GM18505 (cell line): ENCODE results near the gene SLC31A1.

Experiments used
- ATAC-seq: cut with Tn5 transposase; IDR thresholded peaks from one replicate; pipeline ENCODE4 v1.9.1; 2021; ENCODE audit not compliant: unreplicated experiment
- POLR2A ChIP-seq: IDR thresholded peaks from 4 replicates; pipeline ENCODE4 v1.6.1; 2011; ENCODE audit warnings: borderline replicate concordance; ENCODE audit not compliant: insufficient read depth, insufficient read length; ENCODE audit errors: extremely low read depth

SLC31A1 gene

GRCh38 chr9:113296796-113297558, 75.6 kb downstream of the SLC31A1 start:
- no peak for ATAC-seq
- TF ChIP-seq POLR2A = no peak

DNA sequence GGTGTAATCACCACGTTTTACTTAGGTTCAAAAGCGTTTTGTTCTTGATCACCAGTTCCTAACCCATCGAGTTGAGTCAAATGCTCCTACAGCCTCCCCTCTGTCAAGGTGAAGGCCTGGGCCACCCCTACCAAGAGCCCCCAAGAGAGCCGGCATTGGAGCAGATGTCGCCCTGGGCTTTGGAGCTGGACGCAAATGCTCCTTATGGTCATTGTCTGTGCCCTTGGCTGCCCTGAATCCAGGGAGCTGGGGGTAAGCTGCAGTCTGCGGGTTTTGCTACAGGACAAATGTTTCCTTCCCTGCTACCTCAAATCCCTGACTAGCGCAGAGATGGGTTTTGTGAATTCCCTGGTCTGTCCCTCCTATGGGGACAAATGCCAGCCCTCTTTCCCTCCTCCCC, 77.0 kb downstream of the SLC31A1 start:
- no peak for ATAC-seq
- TF ChIP-seq POLR2A = no peak

DNA sequence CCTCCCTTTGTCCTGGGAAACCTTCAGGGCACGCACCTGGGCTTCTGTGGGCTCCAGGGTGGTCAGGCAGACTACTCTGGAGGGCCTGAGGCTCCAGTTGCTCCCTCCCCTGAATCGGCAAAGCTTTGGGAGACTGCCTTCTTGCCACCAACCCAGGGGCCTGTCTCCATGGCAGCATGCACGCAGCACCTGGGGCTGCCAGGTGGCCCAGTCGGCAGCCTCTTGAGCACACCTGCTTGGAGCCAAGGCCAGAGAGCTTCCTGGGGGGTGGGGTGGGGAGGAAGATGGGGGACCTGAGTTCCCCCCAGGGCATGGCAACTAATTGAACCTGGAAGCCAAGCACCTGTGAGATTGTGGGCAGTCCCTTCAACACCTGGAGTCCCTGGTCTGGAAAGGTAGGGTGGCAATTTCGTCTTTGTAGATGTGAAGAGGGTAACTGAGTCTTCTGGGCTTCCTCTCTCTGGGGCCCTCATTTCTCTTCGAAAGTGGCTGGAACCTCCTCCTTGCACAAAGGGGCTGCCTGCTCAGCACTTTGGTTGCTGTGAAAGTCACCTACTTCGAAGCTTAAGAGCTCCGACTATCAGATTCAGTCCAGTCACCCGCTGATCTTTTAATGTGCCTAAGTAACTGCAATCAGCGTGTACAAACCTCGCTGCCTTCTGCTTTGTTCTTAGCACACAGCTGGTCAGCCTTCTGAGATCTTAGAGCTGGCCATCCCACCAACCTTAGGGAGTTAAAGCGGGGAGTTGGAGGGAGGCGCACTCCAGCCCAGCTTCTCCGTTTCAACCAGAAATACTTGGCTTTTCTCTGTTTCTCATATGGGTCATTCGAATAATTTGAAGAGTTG, 77.8 kb downstream of the SLC31A1 start:
- TF ChIP-seq POLR2A = no peak
- no peak for ATAC-seq

- no peak for ATAC-seq
- TF ChIP-seq POLR2A = no peak
These were observed 78.5 kb downstream of the SLC31A1 start for GRCh38 chr9:113299800-113300292.

DNA sequence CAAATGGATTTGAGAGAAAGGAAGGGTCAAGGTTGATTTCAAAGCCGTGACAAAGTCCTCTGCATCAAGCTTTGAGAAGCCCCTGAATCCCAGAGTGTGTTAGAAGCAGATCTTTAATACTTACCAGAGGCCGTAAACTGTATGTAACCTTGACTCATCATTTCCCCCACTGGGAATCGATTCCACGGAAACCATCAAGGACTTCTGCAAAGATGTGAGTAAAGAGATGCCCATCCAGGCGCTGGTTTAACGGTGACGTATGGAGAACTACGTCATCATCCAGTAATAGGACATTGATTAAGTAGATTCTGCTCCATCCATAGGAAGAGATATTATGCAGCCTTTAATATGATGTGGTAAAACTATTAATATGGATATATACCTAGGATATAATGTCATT, 80.2 kb downstream of the SLC31A1 start:
- no peak for TF ChIP-seq POLR2A
- ATAC-seq = no peak

DNA sequence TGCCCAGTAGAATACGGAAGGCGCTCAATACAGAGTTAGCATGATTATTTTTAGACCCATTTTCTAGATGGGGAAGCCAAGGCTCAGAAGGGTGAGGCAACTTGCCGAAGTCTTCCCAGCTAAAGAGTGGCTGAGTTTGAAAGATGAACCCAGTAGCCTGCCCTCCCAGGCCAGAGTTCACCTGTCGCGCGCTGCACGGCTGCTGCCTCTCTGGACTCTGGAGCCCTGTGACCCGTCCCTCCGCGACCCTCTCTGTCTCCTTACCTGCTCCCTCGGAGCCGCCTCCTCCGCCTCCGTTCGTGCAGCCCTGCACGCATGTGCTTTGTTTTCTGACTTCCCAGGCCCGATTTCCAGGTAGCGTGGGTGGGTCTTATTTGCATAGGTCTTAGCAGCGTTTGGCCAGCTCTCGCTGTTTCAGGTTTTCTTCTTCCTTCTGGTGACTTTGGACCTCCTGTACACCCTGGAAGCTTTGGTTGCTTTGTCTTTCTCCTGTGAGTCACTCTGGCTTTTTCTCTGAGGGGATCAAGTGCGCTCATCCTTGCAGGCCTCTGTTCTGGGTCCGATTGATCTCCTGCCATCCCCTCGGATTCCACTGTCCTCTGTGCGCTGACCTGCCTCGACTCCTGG, 81.6 kb downstream of the SLC31A1 start, which contains the start of gene RNF183:
RNF183 (minus strand) TSS at position 585 of the 627 bp plus-strand sequence. CDS start 5,192 bp downstream, outside the sequence.
- no peak for TF ChIP-seq POLR2A

DNA sequence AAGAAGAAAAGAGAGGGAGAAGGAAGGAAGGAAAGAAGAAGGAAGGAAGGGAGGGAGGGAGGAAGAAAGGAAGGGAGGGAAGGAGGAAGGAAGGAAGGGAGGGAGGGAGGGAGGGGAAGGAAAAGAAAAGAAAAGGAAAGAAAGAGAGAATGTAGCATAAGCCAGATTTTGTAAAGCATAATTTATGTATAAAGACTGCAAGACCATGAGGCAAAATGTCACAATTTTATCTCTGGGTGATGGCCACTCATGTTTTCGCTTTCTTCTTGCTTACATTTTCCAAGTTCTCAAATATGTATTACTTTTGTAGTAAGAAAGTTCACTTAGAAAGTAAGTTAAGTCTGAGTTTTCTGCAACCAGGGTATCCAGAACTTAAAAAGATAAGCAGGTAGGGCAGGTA, 85.2 kb downstream of the SLC31A1 start:
- TF ChIP-seq POLR2A = no peak
- ATAC-seq = no peak

More for the DNA sequence above, 81.6 kb downstream of the SLC31A1 start, which contains the start of gene RNF183:
- no peak for ATAC-seq

DNA sequence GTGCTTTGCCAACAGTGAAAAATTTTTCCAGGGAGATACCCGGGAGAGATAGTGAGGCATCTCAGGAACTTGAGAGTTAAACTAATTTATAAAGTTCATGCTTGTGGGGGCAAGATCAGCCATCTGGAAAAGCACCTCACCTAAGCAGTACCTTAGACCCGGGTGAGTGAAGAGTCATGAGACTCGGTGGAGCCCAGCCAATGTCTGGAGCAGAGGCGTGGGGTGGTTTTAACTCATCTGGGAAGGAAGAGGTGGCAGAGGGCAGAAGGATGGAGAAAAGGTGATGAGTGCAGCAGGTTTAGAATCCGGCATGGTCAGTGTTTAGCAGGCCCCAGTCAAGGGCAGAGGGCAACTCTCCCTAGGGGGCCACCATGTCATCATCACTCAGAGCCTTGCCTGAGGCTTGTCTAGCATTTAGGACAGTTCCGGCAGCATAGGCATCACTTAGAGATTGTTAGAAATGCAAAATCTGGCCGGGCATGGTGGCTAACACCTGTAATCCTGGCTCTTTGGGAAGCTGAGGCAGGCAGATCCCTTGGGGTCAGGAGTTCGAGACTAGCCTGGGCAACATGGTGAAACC, 86.1 kb downstream of the SLC31A1 start:
- no peak for ATAC-seq
- TF ChIP-seq POLR2A = no peak

GRCh38 chr9:113309204-113309813, 88.0 kb downstream of the SLC31A1 start:
- TF ChIP-seq POLR2A = no peak

GRCh38 chr9:113310538-113310937, 89.2 kb downstream of the SLC31A1 start:
- no peak for TF ChIP-seq POLR2A
- no peak for ATAC-seq

More at GRCh38 chr9:113309204-113309813, 88.0 kb downstream of the SLC31A1 start:
- no peak for ATAC-seq

DNA sequence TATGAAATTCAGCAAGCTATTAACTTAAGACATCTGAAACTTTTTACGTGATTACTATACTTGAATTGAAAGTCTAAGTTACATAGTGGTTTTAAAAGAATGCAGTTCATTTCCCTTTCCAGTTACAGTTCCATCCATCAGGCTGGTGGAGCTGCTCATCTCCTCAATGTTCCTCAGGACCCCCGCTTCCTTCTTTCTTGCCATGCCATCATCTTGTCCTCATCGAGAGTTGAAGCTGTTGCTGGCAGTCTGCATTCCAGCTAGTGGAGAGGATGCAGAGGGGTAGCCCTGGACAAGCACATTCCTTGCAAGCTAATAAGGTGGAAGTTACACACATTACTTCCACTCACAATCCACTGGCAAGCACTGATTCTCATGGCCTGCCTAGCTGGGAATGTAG, 90.6 kb downstream of the SLC31A1 start:
- TF ChIP-seq POLR2A = no peak
- ATAC-seq = no peak

DNA sequence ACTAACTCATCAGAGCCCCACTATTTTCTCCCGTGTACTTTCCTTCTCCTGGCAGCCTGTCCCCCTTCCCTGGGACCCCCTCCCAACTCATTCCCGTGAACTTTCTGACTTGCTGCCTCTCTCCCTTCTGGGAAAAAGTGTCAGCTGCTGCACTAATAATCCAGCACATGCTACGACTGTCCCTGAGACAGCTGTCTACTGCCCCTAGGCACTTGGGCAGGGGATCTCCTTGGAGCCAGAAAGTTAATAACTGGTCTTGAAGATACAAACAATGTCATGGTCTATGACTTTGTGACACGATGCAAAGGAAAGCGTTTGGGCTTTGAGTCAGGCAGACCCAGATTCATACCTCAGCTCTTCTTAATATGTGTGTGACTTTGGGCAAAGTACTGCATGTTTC, 91.9 kb downstream of the SLC31A1 start:
- TF ChIP-seq POLR2A = no peak
- no peak for ATAC-seq
